ENCODE measurements around the gene SPATA16.

GRCh38 chr3:172974969-172975368 lies 166.1 kb downstream of the SPATA16 start:
- no peak for TF ChIP-seq POLR2A (IDR thresholded peaks at IDR 0.05)
- TF ChIP-seq, protein P1, sequence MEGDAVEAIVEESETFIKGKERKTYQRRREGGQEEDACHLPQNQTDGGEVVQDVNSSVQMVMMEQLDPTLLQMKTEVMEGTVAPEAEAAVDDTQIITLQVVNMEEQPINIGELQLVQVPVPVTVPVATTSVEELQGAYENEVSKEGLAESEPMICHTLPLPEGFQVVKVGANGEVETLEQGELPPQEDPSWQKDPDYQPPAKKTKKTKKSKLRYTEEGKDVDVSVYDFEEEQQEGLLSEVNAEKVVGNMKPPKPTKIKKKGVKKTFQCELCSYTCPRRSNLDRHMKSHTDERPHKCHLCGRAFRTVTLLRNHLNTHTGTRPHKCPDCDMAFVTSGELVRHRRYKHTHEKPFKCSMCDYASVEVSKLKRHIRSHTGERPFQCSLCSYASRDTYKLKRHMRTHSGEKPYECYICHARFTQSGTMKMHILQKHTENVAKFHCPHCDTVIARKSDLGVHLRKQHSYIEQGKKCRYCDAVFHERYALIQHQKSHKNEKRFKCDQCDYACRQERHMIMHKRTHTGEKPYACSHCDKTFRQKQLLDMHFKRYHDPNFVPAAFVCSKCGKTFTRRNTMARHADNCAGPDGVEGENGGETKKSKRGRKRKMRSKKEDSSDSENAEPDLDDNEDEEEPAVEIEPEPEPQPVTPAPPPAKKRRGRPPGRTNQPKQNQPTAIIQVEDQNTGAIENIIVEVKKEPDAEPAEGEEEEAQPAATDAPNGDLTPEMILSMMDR (IDR thresholded peaks at IDR 0.05), result no peak
